LoVo (cell line): ENCODE measurements around the gene WNT10A.

Experiments used
- DNase-seq: peaks from one replicate; pipeline ENCODE4 v3.0.0-alpha.2; 2016; ENCODE audit warnings: low spot score

The WNT10A gene

GRCh38 chr2:218857371-218858137 is 23.1 kb upstream of the WNT10A start:
- no peak for DNase-seq

- DNase-seq: no peak
Measured at GRCh38 chr2:218858138-218858445, 22.6 kb upstream of the WNT10A start.

GRCh38 chr2:218858671-218859555 is 21.7 kb upstream of the WNT10A start:
- DNase-seq: no peak

- DNase-seq: no peak
Measured at GRCh38 chr2:218859556-218859987, 21.1 kb upstream of the WNT10A start, which contains the start of gene WNT6. Gene WNT6 (plus strand): TSS chr2:218859805. CDS start chr2:218860038, 233 bp downstream.

GRCh38 chr2:218859988-218860831 is 20.4 kb upstream of the WNT10A start:
- no peak for DNase-seq

- peak; percentile 69 for DNase-seq
Measured at GRCh38 chr2:218860950-218861381, 19.7 kb upstream of the WNT10A start.

GRCh38 chr2:218861645-218862318 is 18.9 kb upstream of the WNT10A start:
- DNase-seq: no peak

- no peak for DNase-seq
Measured at GRCh38 chr2:218863021-218863520, 17.6 kb upstream of the WNT10A start.

- DNase-seq: no peak
Measured at GRCh38 chr2:218865396-218865795, 15.3 kb upstream of the WNT10A start.

GRCh38 chr2:218865999-218866398 is 14.7 kb upstream of the WNT10A start:
- DNase-seq: no peak

GRCh38 chr2:218867900-218868299 is 12.8 kb upstream of the WNT10A start:
- DNase-seq: no peak

- DNase-seq: no peak
Measured at GRCh38 chr2:218869064-218869463, 11.6 kb upstream of the WNT10A start.

- no peak for DNase-seq
Measured at GRCh38 chr2:218870984-218871344, 9.7 kb upstream of the WNT10A start.

GRCh38 chr2:218871345-218872302 is 9.0 kb upstream of the WNT10A start:
- no peak for DNase-seq

- no peak for DNase-seq
Measured at GRCh38 chr2:218872645-218873358, 7.8 kb upstream of the WNT10A start.

- DNase-seq: no peak
Measured at GRCh38 chr2:218873359-218874194, 7.1 kb upstream of the WNT10A start.

- no peak for DNase-seq
Measured at GRCh38 chr2:218875692-218876246, 4.9 kb upstream of the WNT10A start.

- DNase-seq: peak; percentile 63
Measured at GRCh38 chr2:218876562-218877219, 4.0 kb upstream of the WNT10A start.
